GM18870 (cell line): ENCODE data around the gene SLC38A11.
"Not testable (repeated sequence)": the region's sequence is repeated elsewhere in the genome, so short reads cannot be mapped to it uniquely, and the experiment has no call there.

Source experiments
- ATAC-seq: cut with Tn5 transposase; IDR thresholded peaks from one replicate; pipeline ENCODE4 v1.9.1; 2021; ENCODE audit warnings: moderate library complexity; ENCODE audit not compliant: unreplicated experiment

Gene SLC38A11

GRCh38 chr2:164954954-164955701 lies at the start of gene SLC38A11:
Gene SLC38A11 (minus strand): TSS chr2:164955525. CDS start chr2:164955247, 278 bp downstream.
- ATAC-seq = no peak

GRCh38 chr2:165003443-165004130 lies 48.3 kb upstream of the SLC38A11 start:
- ATAC-seq = no peak

- ATAC-seq = no peak
Measured at GRCh38 chr2:165002638-165003037, 47.3 kb upstream of the SLC38A11 start.

GRCh38 chr2:164994664-164995299 lies 39.5 kb upstream of the SLC38A11 start:
- ATAC-seq = not testable (repeated sequence)

- ATAC-seq = no peak
Measured at GRCh38 chr2:164993287-164994016, 38.1 kb upstream of the SLC38A11 start.

GRCh38 chr2:164992818-164993217 lies 37.5 kb upstream of the SLC38A11 start:
- peak; percentile 63 for ATAC-seq

- ATAC-seq = peak; percentile 18
Measured at GRCh38 chr2:164992093-164992454, 36.7 kb upstream of the SLC38A11 start.

GRCh38 chr2:164991361-164992092 lies 36.2 kb upstream of the SLC38A11 start:
- ATAC-seq = peak; percentile 89

- not testable (repeated sequence) for ATAC-seq
Measured at GRCh38 chr2:164990953-164991352, 35.6 kb upstream of the SLC38A11 start.

GRCh38 chr2:164988805-164989204 lies 33.5 kb upstream of the SLC38A11 start:
- ATAC-seq = not testable (repeated sequence)

GRCh38 chr2:164986027-164986426 lies 30.7 kb upstream of the SLC38A11 start:
- not testable (repeated sequence) for ATAC-seq

- ATAC-seq = no peak
Measured at GRCh38 chr2:164984428-164984827, 29.1 kb upstream of the SLC38A11 start.

GRCh38 chr2:164981217-164981990 lies 26.1 kb upstream of the SLC38A11 start:
- no peak for ATAC-seq

GRCh38 chr2:164980688-164981087 lies 25.4 kb upstream of the SLC38A11 start:
- ATAC-seq = not testable (repeated sequence)

- no peak for ATAC-seq
Measured at GRCh38 chr2:164979113-164979512, 23.8 kb upstream of the SLC38A11 start.

GRCh38 chr2:164976875-164977470 lies 21.6 kb upstream of the SLC38A11 start:
- not testable (repeated sequence) for ATAC-seq

GRCh38 chr2:164976301-164976700 lies 21.0 kb upstream of the SLC38A11 start:
- no peak for ATAC-seq

- no peak for ATAC-seq
Measured at GRCh38 chr2:164975891-164976290, 20.6 kb upstream of the SLC38A11 start.

GRCh38 chr2:164974221-164974620 lies 18.9 kb upstream of the SLC38A11 start:
- ATAC-seq = no peak
